Measurements from ENCODE around the gene SLC4A9.
"Not testable (repeated sequence)": the region's sequence is repeated elsewhere in the genome, so short reads cannot be mapped to it uniquely, and the experiment has no call there.

Gene SLC4A9

GRCh38 chr5:140402258-140403074 lies 42.5 kb downstream of the SLC4A9 start:
- DNase-seq = no peak

- DNase-seq = no peak
These were observed 43.6 kb downstream of the SLC4A9 start for GRCh38 chr5:140403613-140404012.

- DNase-seq = peak; percentile 3
These were observed 48.8 kb downstream of the SLC4A9 start for GRCh38 chr5:140408750-140409241.

- no peak for DNase-seq
These were observed 53.2 kb downstream of the SLC4A9 start for GRCh38 chr5:140413230-140413629.

GRCh38 chr5:140417235-140417634 lies 57.2 kb downstream of the SLC4A9 start:
- no peak for DNase-seq

GRCh38 chr5:140418862-140419520 lies 59.0 kb downstream of the SLC4A9 start:
- DNase-seq = no peak

- DNase-seq = no peak
These were observed 60.2 kb downstream of the SLC4A9 start for GRCh38 chr5:140420226-140420570.

GRCh38 chr5:140420665-140421361 lies 60.8 kb downstream of the SLC4A9 start:
- no peak for DNase-seq

GRCh38 chr5:140421375-140421774 lies 61.4 kb downstream of the SLC4A9 start:
- DNase-seq = not testable (repeated sequence)

- no peak for DNase-seq
These were observed 63.6 kb downstream of the SLC4A9 start for GRCh38 chr5:140423609-140424008.

GRCh38 chr5:140424135-140424534 lies 64.1 kb downstream of the SLC4A9 start:
- DNase-seq = no peak
